ENCODE results near the gene ZER1.
"Not testable (repeated sequence)": the region's sequence is repeated elsewhere in the genome, so short reads cannot be mapped to it uniquely, and the experiment has no call there.

ZER1 gene

DNA sequence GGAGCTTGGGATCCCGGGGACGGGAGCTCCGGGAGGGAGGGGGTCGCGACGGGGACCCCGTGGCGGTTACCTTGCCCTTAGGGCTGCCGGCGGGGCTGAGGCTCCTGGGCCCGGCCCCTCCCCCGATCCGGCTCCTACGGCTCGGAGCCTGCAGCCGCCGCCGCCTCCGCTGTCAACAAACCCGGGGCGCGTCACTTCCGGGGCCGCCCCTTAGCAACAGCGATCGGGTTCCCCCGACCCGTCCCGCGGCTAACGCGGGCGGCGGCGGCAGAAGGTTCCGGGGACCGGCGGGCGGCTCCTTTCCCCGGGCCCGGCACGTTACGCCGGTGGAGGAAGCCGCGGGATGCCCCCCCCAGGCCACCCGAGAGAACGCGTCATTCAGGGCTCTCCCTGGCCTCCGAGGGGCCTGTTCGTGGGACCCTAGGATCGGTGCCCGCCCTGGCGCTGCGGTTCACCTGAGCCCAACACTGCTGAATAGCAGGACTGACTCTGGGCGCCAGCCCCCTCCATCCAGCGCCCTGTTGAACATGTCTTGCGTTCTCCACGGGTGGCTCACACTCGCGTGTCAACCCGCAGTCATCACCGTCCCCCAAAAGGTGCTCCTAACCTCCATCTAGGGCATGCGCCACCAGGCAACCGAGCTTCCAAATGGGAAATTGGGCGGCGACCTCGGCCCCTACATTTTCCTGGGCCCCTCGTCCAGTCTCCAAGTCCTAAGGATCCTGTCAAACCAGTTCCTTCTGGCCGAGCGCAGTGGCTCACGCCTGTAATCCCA, at the start of gene ZER1:
ZER1 (minus strand) TSS at position 183 of the 775 bp plus-strand sequence. CDS start 16,362 bp downstream, outside the sequence.
- peak; percentile 92 to 93 for DNase-seq

GRCh38 chr9:128820665-128821583, 49.2 kb upstream of the ZER1 start:
- no peak for DNase-seq

DNA sequence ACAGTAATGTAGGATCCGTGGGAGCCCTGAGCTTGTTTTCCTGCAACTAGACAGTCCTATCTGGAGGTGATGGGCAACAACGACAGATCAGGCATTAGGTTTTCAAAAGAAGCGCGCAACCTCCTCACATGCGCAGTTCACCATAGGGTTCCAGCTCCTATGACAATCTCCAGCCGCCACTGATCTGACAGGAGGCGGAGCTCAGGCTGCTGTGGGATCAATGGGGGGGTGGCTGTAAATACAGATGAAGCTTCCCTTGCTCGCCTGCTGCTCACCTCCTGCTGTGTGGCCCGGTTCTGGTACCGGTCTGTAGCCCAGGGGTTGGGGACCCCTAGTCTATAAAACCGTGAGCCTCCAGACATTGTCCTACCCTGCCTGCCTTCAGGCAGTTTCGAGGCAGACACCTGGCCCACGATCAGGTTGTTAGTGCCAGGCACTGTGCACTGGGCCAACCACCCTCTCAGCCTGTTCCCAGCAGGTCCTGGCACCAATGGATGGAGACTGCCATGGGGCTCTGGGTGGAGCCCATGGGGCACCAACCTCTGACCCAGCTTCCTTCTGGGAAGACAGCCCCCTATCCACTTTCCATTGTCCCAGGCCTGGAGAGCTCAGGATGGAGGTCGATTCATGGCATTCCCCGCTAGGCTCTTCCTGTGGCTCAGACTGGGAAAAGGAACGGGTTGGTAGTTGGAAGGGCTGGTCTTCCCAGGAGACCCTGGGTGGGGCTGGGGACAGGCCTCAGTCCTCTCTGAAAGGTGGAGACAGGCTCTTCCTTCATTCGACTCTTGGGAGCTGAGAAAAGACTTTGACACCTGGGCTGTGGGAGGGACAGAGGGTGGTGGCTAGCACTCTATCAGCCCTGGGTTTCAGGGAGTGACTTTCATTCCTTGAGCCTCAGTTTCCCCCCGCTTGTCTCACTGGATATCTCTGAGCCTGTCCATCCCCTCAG, 48.3 kb upstream of the ZER1 start:
- no peak for DNase-seq

- peak; percentile 22 to 43 for DNase-seq
Measured at GRCh38 chr9:128818839-128819715, 47.4 kb upstream of the ZER1 start.

- peak; percentile 97 for DNase-seq
Measured at GRCh38 chr9:128818099-128818838, 46.5 kb upstream of the ZER1 start, which contains the start of gene ENDOG. Gene ENDOG (plus strand): TSS chr9:128818500. CDS start chr9:128818685, 185 bp downstream.

DNA sequence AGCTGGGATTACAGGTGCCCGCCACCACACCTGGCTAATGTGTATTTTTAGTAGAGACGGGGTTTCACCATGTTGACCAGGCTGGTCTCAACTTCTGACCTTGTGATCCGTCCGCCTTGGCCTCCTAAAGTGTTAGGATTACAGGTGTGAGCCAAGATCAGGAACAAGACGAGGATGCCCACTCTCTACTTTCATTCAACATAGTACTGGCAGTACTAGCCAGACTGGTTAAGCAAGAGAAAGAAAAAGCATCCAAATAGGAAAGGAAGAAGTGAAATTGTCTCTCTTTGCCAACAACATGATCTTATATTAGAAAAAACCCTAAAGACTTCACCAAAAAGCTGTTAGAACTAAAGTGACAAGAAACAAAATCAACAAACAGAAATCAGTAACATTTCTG, 39.1 kb upstream of the ZER1 start:
- no peak for DNase-seq

GRCh38 chr9:128809831-128810230, 38.1 kb upstream of the ZER1 start:
- DNase-seq: no peak

DNA sequence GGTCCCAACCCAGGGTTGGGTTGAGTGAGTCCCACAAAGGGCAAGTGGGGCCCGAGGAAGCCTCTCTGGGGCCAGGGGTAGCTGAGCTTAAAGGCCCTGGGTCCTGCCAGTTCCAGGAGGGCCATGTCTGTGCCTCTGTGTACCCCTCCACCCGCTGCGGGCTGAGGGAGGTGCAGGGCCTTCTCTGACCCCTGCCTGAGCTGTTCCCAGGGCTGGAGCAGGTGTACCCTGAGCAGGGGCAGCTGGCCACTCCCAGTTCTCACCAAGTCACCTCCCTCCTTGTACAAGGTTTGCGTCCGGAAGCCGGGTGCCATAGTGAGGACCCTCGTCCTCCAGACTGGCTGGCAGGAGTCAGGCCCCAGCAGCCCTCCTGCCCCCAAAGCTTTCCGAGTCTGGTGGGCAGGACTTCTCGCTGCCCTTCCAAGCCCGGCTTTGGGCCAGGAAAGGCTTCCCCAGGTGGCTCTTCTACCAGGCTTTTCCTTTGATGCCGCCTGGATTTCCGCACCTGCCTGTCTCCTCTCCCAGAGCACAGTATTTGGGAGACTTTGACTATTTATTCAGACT, 37.4 kb upstream of the ZER1 start:
- DNase-seq: no peak

DNA sequence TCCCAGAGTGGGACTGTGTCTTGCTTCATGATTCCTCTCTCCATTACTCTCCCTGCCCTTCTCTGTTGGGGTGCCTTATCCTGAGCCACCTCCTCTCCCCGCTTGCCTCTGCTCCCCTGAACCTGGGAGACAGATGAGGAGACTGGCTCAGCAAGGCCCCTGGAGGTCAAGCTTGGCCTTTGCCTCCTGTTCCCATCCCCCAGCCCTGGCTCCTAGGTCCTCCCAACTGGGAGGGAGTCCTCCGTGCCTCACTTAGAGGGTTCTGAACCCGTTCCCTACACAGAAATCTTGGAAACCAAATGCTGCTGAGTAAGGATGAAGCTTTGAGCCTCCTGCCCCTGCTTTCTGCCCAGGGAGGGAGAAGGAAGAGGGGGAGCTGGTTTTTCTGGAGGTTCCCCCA, 36.8 kb upstream of the ZER1 start:
- no peak for DNase-seq

DNA sequence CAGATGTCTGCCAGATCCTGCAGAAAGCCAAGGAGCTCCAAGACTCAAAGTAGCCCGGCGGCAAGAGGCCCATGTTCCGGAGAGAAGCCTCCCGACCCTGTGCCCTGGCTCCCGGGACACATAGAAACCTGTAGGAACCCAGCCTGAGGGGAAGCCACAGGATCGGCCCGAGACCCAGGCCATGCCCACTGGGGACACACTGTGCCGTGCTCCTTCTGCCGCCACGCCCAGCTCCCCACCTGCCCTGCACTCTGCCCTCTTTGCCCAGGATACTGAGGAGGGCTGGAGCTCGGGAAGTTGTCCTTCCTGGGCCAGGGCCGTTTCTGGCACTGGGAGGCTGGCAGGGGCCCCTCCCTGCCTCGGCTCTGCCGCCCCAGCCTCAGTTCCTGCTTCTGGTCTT, 36.1 kb upstream of the ZER1 start:
- DNase-seq: no peak

DNA sequence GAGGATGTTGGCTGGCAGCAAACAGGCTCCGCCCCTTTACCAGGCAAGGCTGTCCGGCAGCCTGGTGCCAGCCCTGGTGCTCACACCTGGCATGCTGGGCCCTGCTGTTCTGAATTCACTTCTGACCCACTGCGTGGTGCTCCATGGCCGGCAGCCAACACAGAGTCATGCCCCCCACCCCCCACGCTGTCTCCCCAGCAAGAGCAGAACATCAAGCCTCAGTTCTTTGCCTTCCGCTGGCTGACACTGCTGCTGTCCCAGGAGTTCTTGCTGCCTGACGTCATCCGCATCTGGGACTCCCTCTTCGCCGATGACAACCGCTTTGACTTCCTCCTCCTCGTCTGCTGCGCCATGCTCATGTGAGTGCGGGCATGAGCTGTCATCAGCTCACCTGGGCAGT, 33.9 kb upstream of the ZER1 start:
- DNase-seq: no peak

GRCh38 chr9:128802482-128802881, 30.8 kb upstream of the ZER1 start:
- DNase-seq: no peak

- no peak for DNase-seq
Measured at GRCh38 chr9:128800061-128800460, 28.3 kb upstream of the ZER1 start.

- DNase-seq: no peak
Measured at GRCh38 chr9:128798896-128799295, 27.2 kb upstream of the ZER1 start.

- not testable (repeated sequence) for DNase-seq
Measured at GRCh38 chr9:128794961-128795360, 23.2 kb upstream of the ZER1 start.

- no peak for DNase-seq
Measured at GRCh38 chr9:128792978-128793686, 21.4 kb upstream of the ZER1 start.

GRCh38 chr9:128792134-128792533, 20.4 kb upstream of the ZER1 start:
- no peak for DNase-seq

DNA sequence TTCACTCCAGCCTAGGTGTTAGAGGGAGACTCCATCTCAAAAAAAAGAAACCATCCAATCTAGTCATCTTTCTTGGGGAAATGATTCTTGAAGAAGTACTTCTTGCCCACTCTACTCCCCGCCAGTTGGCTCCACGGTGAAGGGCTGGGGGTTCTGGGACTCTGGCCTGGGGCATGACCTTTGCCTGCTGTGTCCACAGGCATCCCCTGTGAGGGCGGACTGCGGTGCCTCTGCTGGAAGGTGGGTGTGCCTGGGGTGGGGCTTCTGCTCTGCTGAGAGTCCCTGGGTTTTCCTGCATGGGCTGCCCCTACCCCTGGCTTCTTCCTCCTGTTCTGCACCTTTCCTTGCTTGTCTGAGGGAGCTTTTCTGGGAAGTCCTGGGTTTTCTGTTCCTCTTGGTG, 18.8 kb upstream of the ZER1 start:
- no peak for DNase-seq

- no peak for DNase-seq
Measured at GRCh38 chr9:128788445-128788844, 16.7 kb upstream of the ZER1 start.

DNA sequence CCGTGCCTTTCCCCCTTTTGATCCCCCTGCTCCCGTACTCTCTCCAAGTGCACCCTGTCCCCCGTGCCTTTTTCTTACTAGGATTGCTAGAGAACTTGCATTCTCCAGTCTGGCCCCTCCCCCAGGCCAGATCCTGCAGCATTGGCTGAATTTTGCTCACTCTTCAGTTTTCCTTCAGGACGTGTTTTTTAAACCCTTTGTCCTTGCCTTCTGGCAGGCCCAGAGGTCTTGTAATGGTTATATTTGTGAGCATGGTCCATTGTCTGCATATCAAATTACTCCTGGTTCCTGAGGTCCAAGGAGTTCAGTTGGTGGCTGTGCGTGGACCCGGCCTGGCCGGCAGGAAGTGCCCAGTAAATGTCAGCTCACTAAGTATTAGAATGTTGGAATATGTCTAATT, 15.9 kb upstream of the ZER1 start:
- no peak for DNase-seq
